GM12801 (cell line): Measurements from ENCODE around the gene MAT2B.

Experiments
- TF ChIP-seq, protein P1 (sequence below): IDR thresholded peaks from one replicate; pipeline ENCODE4 v1.5.1; 2011; ENCODE audit warnings: control low read depth; ENCODE audit not compliant: insufficient read length; ENCODE audit errors: extremely low read depth

The MAT2B gene

DNA sequence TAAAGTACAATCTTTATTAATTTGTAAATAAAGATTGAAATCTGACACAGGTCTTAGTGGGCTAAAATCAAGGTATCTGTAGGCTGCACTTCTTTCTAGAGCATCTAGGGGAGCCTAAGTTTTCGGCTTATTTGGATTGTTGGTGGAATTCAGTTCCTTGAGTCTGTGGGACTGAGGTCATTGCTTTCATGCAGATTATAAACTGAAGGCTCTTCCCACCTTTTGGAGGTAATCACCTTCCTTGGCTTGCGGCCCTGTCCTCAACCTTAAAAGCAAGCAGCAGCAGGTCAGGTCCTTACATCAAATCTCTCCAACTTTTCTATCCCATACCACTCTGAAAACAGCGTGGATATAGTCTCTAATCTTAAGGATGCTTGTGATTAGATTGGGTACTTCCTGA, 25.9 kb downstream of the MAT2B start:
- TF ChIP-seq, protein P1, sequence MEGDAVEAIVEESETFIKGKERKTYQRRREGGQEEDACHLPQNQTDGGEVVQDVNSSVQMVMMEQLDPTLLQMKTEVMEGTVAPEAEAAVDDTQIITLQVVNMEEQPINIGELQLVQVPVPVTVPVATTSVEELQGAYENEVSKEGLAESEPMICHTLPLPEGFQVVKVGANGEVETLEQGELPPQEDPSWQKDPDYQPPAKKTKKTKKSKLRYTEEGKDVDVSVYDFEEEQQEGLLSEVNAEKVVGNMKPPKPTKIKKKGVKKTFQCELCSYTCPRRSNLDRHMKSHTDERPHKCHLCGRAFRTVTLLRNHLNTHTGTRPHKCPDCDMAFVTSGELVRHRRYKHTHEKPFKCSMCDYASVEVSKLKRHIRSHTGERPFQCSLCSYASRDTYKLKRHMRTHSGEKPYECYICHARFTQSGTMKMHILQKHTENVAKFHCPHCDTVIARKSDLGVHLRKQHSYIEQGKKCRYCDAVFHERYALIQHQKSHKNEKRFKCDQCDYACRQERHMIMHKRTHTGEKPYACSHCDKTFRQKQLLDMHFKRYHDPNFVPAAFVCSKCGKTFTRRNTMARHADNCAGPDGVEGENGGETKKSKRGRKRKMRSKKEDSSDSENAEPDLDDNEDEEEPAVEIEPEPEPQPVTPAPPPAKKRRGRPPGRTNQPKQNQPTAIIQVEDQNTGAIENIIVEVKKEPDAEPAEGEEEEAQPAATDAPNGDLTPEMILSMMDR, result no peak

DNA sequence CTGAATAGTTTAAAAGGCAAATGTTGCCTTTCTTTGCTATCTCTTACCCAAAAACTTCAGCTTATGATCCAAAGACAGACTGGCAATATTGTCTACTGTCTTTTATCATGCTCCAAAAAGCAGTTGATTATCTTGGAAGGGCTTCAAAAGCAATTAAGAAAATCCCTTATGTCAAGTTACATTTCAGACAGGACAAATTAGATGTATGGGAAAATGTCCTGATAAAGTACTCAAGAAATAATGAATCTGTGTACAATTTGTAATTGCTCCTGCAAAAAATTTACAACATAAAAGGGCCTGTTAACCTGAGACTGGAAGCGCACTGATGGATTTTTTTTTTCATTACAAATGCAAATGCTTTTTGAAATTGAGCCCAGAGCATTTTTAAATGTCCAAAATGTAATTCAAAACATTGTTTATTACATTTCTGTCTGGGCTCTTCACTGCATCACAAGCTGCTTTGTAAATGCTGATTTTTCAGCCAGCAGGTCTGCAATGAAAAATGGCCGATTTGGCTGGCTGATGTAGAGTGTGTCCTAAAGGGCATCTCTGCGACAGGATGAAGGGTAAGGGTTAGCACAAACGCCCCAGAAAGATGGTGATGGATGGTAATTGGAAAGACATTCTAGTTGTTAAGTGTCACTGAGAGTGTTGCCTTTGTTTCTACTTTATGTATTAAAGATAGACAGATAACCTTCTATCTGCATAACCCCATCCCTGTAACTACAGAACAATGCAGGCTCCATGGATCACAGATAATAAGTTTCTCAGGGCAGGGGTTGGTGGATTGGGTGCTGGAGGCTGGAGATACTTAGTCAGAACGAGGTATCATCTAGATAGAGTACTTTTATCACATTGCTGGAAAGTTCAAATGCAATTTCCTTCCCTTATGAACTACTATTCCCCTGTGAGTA, 27.0 kb downstream of the MAT2B start:
- TF ChIP-seq, protein P1, result no peak

DNA sequence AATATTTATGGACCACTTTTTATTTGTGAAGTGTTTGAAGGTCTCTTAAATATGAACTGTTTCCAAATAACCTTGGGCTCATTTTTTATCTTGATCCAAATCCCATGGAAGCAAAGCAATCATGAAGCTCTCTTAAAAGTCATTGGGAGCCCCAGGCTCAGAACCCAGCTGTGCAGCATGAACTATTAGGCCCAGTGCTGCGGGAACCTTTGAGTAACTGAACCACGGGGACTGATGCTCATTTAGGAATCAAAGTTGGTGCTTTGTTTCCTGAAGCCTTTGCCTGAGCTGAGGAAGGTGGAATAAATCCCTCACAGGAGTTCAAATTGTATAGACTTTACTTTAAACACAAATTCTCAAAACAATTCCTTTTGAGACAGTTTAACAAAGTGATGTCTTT, 27.8 kb downstream of the MAT2B start:
- TF ChIP-seq, protein P1, result no peak

DNA sequence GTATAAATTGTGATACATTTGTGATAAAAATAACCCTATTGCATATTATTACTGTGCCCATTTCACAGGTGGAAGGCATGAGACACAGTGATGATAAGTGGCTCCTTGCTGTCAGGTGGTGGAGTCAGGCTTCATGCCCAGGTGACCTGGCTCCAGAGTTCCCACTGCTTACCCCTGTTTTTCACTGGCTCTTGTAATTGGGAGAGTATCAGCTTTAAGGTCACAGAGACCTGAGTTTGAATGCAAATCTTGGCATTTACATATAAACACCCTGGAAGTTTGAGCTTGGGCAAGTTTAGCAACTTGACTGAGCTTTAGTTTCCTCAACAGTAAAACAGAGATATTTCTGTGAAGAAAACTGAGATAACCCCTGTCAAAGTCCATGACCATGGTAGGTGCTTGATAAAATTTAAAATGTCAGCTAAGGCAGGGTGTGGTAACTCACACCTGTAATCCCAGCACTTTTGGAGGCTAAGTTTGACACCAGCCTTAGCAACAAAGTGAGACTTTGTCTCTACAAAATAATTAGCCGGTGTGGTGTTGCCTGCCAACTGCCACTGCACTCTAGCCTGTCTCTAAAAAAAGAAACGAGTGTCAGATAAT, 29.2 kb downstream of the MAT2B start:
- TF ChIP-seq, protein P1, result no peak

GRCh38 chr5:163535290-163535689, 29.9 kb downstream of the MAT2B start:
- TF ChIP-seq, protein P1, result no peak

DNA sequence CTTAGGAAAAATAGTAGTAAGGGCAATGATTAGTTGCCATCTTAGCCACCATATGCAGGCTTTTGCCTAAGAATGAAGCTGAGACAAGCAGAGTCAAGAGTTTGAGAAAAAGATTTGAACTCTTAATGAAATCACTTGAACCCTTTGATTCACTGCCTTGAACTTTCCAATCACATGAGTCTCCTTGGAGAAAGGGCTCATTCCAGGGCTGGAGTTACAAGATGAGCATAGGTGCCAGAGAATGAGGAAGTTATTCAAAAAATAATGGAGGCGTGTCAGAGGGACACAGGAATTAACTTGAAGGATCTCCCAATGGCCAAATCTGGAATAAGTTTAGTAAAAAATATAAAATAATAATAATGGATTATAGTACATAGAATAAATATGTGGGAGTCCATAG, 35.3 kb downstream of the MAT2B start:
- TF ChIP-seq, protein P1, result no peak

DNA sequence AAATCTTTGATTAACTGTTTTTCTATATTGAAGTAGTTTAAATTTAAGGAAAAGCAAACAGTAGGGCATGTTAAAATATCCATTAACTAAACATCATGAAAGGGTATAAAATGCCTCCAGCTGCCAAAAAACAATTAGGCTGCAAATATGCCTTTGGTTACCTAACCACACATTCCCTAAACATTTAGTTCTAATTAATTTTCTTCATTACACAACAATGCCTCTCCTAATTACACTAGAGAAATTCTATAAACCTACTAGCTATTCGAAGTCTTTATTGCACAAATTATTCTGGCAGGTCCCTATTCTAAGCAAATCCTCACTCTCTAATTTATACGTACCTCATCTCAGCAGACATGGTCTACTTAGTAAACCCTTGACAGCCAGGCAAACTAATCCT, 37.4 kb downstream of the MAT2B start:
- TF ChIP-seq, protein P1, result no peak
